Medulla oblongata (tissue), 1 donor: ENCODE data around the gene TEX38.
"Not testable (repeated sequence)": the region's sequence is repeated elsewhere in the genome, so short reads cannot be mapped to it uniquely, and the experiment has no call there.

Experiments
- DNase-seq: peaks from one replicate; pipeline ENCODE4 v3.0.0-alpha.2; 2015; ENCODE audit errors: extremely low spot score

The TEX38 gene

DNA sequence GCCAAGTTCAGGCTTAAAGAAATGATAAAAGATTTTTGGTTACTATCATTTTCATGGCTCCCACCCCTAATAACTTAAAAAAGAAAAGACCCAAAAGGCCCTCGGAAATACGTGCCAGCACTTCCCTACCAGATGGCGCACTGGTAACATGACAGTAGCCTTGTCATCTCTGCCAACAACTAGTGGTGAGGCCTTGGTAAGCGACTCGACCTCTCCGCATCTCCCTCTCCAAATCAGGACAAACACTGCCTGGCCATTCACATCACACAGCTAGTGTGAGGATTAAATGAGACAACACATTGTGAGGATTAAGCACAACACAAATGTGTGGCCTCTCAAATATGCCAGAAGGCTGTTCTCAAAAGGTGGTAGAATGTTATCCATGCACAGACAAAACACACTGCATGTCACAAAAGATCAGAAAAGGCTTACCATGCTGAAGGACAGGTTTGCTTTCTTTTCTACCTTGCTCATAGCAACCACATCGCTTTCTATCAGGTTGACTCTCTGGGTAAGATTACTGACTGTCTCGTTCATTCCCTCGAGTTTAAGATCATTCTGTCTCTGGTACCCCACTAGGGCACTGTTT lies 16.4 kb downstream of the TEX38 start:
- no peak for DNase-seq

DNA sequence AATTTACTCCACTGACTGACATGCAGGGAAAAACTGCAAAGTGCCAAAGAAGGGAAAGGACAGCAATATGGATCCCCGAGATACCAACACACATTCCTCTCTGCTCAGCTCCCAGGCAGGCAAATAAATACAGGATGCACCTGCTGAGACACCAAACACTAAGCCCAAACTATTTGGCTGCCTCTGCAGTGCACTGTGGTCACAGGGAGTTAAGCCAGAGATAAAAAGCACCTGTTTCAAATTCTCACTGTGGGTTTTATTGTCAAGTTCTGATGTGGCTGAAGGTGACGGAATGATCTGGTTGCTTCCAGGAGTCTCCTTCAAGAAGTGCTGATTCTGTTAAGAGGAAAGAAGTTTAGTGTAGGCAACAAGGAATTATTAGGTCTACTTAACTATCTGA lies 17.7 kb downstream of the TEX38 start:
- no peak for DNase-seq

DNA sequence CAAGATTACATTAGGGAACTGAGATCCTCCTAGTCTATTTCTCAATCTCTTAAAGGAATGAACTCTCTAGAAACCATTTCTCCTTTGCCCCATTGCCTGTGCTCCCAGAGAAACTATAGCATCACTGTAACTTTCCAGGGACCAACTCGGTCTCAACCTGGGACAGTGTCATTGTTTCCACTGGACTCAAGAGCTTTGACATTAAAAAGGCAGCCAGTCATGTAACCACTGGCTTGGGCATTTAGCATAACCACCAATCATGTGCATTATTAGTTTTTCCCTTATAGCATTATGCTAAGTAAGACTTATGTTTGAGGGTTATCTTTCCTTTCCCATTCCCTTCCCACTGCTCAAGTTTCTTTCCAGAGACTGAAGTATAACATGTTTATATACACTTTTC lies 18.2 kb downstream of the TEX38 start:
- no peak for DNase-seq

DNA sequence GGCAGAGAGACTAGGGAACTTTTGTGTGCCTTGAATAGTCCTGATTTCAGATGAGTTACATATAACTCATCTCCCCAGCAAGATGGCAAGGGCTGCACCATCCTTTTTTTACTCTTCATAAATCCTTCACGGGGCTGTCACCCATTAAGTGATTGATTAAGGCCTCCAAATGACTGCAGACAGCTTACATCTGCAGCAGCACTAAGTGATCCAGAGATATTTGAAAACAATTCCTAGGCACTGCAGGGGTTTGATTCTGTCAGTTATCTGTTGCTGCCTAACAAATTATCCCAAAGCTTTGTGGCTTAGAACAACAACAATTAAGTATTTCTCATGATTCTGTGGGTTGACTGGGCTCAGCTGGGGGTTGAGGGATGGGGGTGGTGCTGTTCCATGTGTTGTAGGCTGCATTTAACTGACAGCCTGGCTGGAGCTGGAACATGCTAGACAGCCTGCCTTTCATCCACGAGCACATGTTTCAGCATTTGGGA lies 19.3 kb downstream of the TEX38 start:
- DNase-seq, result no peak

DNA sequence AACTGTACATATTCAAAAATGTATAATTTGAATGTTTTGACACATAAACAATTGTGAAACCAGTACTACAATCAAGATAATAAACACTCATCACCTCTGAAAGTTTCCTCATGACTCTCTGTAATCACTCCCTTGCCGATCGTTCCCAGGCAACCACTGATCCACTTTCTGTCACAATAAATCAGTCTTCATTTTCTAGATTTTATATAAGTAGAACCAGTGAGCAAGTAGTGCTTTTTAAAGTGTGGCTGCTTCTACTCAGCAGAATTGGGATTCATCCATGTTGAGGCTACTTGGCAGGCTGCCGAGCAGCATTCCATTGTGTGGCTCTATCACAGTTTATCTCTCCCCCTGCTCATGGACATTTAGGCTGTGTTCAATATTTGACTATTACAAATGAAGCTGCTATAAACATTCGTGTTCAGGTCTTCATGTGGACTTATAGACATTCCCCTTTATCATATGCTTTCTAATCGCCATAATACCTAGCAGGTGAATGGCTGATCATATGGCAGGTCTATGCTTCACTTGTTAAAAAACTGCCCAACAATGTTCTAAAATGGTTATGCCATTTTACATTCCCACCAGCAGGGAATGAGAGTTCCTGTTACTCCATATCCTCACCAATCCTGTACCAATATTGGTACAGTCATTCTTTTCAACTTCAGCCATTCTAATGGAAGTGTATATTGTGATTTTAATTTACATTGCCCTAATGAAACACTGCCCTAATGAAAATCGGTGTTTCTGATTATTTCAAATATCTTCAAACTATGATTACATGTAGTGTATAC lies 20.5 kb downstream of the TEX38 start:
- peak; percentile 26 for DNase-seq

DNA sequence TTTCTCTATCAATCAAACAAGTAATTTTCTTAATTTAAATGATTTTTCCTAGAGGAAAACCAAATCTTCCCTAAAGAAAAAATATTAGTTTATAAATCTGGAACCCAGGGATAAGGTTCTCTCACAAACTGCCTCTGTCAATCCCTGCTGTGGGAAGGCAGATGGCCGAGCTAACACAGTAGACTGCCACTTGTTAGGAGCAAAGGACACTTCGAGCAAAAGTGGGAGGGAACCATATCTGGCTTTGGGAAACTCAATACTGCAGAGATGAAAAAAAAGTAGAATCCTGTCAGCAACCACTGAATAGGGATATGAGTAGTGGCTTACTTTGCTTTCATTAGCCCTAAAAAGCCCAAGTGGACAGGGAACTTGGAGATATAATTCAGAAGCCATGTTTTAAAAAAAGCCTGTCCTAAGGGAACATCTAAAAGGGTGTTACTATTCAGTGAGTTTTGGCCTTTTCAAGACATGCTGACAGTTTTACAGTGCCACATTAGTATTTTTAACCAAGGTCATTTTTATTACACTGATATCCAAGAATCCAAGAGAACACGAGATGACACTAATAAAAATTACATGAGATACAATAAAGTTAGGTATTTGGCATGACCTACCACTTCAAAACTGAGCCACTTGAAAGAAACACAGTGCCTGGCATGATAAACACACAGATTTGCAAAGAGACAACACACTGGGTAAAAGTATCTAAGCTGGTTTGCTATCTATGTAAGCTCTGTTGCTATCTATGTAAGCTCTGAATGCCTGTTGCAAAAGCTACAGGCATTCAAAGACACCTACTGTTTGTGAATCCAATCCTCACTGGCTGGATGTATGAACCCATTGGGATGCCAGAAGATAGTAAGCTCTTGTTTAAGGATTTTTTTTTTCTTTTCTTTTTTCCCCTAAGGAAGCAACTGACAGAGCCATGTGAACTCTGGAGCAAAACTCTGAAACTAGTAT lies 21.4 kb downstream of the TEX38 start:
- DNase-seq, result no peak

DNA sequence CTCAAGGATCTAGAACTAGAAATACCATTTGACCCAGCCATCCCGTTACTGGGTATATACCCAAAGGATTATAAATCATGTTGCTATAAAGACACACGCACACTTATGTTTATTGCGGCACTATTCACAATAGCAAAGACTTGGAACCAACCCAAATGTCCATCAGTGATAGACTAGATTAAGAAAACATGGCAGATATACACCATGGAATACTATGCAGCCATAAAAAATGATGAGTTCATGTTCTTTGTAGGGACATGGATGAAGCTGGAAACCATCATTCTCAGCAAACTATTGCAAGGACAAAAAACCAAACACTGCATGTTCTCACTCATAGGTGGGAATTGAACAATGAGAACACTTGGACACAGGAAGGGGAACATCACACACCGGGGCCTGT lies 23.0 kb downstream of the TEX38 start:
- not testable (repeated sequence) for DNase-seq

DNA sequence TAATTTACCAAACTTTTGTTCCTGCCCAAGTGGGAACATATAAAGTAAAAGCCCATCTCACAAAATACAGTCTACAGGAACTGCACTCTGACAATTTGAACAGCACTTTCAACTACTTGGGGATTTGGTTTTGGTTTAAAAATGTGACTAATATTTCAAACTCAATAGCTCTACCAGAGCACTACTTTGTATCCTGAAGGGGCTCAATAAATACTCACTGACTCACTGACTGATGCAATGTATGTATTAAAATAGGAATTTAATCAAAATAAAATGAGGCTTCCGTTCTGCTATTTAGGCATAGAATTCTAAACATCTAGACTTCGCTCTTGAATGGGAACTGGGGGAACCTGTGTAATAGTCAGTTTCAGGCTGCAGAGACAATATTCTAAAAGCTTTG lies 25.4 kb downstream of the TEX38 start:
- no peak for DNase-seq

DNA sequence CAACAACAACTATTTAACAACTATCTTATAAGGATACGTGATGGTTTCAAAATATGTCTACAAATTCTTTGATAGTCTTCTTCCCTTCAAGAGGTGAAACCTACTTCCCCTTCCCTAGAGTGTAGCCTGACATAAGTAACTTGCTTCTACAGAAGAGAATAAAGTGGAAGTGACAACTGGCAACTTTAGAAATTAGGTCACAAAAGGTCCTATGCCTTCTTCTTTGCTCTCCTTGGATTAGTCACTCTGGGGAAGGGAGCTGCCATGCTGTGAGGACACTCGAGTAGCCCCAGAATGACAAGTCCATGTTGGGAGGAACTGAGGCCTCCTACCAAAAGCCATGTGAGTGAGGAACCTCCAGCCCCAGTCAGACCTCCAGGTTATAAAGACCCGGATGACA lies 28.0 kb downstream of the TEX38 start:
- DNase-seq, result peak; percentile 26

DNA sequence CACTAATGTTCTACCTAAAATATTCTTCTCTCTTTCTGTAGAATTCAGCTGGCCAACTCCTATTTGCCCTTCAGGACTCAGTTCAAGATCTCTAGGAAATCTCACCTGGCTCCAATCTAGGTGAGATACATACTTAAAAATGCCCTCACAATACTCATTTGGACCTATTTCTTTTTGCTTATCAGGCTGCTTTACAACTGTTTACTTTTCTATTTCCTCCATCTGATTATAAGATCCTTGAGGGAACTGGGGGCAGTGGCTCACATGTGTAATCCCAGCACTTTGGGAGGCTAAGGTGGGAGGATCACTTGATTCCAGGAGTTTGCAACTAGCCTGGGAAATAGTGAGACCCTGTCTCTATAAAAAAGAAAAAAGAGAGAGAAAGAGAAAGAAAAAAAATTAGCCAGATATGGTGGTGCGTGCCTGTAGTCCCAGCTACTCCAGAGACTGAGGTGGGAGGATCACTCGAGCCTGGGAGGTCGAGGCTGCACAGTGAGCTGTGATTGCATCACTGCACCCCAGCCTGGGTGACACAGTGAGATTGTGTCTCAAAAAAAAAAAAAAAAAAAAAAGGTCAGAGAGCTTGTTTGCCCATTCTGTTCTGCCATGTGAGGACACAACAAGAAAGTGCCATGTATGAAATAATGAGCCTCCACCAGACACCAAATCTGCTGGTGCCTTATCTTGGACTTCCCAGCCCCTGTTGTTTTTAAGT lies 32.4 kb downstream of the TEX38 start:
- no peak for DNase-seq

DNA sequence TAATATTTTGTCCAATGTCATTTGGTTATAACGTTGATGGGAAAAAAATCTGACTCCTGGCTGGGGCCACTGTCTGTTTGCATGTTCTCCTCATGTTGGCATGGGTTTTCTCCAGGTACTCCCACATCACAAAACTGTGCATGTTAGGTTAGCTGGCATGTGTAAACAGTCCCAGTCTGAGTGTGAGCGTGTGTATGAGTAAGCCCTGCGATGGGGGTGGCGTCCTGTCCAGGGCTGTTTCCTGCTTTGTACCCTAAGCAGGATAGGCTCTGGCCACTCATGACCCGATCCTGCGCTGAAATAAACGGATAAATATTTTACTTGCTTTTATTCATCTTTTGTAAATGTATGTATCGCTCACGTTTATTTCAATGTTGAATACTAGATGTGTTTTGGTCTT lies 33.8 kb downstream of the TEX38 start:
- DNase-seq, result no peak

DNA sequence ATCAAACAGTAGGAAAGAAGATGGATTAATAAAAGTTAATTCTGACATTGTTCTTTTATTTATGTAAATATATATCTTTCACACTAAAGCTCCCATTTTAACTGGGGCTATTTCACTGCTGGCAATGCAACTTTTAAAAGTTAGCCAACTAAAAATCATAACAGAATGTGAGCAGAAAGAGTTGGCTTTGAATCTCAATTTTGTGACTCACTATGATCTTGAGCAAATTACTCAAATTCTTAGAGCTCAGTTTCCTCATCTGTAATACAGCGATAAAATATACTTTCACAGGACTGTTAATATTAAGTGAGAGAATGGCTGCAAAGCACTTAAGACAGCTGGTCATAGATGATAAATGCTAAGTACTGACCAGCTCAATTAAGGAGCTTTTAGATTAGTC lies 36.5 kb downstream of the TEX38 start:
- no peak for DNase-seq

DNA sequence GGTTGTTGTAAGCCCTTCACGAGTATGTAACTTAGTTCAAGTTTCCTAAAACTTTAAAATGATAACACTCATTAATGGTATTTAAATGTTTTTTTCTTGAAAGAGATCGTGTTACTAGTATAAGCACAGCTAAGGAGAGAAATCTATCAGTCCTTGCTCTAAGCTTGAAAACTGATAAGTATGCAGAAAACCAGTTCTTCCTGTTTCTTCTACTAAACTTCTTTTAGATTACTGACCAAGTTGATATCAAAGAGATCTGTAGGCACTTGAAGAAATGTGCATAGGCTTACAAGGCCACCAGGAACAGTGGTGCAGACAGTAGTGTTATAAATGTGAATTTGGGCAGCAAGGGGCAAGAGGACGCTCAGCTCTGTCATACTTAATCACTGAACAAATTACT lies 43.3 kb downstream of the TEX38 start:
- DNase-seq, result no peak

DNA sequence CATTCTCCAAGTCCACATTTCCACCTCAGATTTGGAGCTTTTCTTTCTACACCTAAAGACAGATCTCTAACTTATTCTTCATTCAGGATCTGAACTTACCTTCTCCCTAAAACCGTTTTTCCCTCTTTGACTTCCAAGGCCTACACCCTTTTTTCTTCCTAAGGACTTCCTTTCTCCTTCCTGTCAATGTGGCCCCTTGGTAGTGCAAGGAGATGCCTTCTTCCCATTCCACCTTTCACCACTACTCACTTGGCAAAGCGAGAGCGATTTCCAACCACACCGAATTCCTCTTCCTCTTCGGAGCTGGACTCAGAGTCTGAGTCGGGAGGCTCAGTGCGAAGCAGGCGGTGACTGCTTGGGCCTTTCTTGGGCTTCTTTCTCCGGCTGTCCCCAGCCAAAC lies 46.0 kb downstream of the TEX38 start:
- DNase-seq, result no peak

DNA sequence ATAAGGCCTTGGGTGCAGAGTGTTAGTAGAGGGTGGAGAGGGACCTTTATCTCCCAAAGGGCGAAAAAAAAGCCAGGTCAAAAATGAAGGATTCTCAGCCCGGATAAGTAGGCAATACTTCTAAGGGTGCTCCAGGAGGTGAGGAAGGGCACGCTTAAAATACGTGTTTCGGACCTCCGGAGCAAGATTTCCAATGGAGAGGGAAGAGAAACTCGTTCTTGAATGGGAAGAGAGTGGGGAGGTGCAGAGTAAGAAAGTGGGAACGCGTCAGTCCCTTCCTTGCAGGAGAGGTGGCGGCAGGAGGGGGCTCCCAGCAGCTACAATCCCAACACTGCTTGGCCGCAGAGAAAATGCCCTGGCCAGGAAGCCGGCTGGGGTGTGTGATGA lies 46.7 kb downstream of the TEX38 start:
- DNase-seq, result no peak

DNA sequence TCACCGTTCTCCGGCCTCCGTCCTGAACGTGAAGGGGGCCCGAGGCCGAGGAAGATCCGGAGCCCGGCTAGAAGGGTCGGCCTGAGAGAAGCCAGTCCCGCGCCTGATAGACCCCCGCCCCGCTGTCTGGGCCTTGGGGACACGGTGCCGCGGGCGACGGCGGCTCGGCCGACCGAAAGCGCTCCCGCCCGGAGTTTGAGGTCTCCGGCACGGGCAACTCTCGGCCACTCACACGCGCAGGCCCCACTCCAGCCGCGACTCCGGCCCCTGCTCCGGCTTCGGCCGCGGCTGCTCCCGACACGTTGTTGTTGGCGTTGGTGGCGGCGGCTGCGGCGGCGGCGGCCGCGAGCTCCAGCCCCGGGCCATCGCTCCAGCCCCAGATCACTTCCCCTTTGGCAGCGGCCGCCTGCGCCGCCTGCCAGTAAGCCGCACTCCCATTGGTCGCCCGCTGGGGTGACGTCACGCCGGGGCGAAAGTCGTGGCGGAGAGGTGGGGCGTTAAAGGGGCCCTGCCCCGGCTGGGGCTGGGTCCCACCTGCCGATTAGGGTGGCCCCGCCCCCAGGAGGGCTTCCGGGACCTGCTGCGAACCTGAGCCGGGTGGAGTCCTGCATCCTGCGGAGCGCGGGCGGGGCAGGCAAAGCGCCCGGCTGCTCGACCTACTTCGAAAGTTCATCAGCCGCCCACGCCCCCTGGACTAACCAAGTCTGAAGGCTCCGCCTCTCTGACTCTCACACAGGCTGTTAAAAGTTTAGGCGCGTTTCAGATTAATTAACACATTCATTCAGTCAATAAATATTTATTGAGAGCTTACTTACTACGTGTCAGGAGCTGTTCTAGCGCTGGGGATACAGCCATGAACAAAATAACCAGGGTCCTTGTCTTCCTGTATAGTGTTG lies 47.3 kb downstream of the TEX38 start, which contains the start of gene EFCAB14:
TSS of gene EFCAB14 (minus strand) at position 388 of the 896 bp plus-strand sequence. CDS start 1,027 bp downstream, outside the sequence.
- DNase-seq, result peak; percentile 96

DNA sequence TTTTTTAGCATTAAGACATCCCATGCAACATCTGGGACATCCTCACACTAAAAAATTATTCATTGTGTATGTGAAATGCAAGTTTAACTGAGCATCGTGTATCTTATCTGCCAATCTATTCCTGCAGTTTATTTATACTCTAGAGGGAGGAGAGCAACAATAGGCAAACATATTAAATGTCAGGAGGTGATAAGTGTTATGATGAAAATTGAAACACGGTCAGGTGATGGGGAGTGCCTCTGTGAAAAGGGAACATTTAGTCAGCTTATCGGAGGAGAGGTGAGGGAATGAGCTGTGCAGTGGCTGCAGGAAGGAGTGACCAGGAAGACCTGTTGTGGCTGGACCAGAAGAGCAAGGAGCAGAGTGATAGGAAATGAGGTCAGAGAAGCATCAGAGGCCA lies 48.0 kb downstream of the TEX38 start:
- DNase-seq, result no peak

DNA sequence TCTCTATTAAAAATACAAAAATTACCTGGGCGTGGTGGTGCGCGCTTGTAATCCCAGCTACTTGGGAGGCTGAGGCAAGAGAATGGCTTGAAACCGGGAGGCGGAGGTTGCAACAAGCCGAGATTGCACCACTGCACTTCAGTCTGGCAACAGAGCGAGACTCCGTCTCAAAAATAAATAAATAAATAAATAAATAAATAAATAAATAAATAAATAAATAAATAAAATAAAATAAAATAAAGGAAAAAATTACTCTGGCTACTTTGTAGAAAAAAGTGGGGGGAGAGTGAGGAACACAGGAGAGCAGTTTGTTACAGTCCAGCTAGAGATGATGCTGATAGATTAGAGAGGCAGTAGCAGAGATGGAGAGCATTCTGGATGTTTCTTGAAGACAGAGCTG lies 48.7 kb downstream of the TEX38 start:
- not testable (repeated sequence) for DNase-seq

DNA sequence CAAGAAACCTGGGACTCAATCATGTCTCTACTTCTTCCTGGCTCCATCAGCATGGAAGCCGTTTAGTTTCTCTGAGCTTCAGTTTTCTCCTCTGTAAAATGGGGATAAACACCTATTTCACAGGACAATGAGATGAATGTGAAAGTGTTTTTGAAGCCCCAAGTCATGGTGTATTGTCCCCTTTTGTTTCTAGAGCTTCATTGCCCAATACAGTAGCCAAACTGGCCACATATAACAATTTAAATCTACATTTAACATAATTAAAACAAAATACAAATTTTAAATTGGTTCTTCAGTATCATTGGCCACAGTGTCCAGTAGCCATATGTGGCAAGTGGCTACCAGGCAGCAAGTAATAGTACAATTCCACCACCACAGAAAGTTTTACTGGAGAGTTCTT lies 49.5 kb downstream of the TEX38 start:
- no peak for DNase-seq

DNA sequence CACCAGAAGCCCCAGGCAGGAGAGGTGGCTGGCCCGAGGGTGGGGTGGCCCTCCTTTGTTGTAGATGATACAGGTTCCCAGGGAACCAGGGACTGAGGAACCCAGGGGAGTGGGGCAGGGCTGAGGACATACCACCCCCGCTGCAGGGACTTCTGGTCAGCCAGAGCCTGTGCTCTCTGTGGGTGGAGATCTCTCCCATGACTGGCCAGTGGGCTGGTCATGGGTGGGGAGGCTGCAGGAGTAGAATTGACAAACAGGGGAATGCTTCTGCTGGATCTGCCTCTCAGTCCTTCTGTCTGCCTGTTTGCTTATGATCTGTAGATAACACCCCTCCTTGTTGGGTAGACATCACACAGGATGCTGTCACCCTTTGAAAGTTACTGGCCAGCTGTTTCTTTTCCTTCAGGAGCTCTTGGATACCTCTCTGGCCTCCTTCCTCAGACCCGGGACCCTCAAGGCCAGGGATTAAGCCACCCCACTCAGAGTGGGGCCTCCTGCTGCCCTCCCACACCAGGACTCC lies 50.1 kb downstream of the TEX38 start:
- DNase-seq, result no peak
